ENCODE results near the gene EPS8.

EPS8 gene

GRCh38 chr12:15597125-15597830, 191.9 kb downstream of the EPS8 start:
- DNase-seq: no peak

- DNase-seq: no peak
Measured at GRCh38 chr12:15596174-15596573, 193.0 kb downstream of the EPS8 start.

- DNase-seq: no peak
Measured at GRCh38 chr12:15592934-15593333, 196.3 kb downstream of the EPS8 start.

- no peak for DNase-seq
Measured at GRCh38 chr12:15591811-15592210, 197.4 kb downstream of the EPS8 start.

GRCh38 chr12:15590180-15590826, 198.9 kb downstream of the EPS8 start:
- DNase-seq: peak; percentile 34

- DNase-seq: no peak
Measured at GRCh38 chr12:15589328-15590032, 199.7 kb downstream of the EPS8 start.

- DNase-seq: no peak
Measured at GRCh38 chr12:15584366-15585041, 204.7 kb downstream of the EPS8 start.

GRCh38 chr12:15583804-15584203, 205.4 kb downstream of the EPS8 start:
- DNase-seq: no peak

- no peak for DNase-seq
Measured at GRCh38 chr12:15581006-15581405, 208.2 kb downstream of the EPS8 start.

- no peak for DNase-seq
Measured at GRCh38 chr12:15580431-15580830, 208.8 kb downstream of the EPS8 start.

GRCh38 chr12:15575671-15576541, 213.3 kb downstream of the EPS8 start:
- no peak for DNase-seq

- DNase-seq: no peak
Measured at GRCh38 chr12:15574353-15574752, 214.8 kb downstream of the EPS8 start.

Data from activated CD4-positive, CD25-positive, alpha-beta regulatory T cell treated with anti-CD3 and anti-CD28 coated beads, Interleukin-2, amount 50 U/mL, for 72 hours (primary cell).